Medulla oblongata (tissue), 1 donor: Measurements from ENCODE around the gene CPEB3.
"Not testable (repeated sequence)": the region's sequence is repeated elsewhere in the genome, so short reads cannot be mapped to it uniquely, and the experiment has no call there.

Source experiments
- DNase-seq: peaks from one replicate; pipeline ENCODE4 v3.0.0-alpha.2; 2015; ENCODE audit errors: extremely low spot score

CPEB3 gene

DNA sequence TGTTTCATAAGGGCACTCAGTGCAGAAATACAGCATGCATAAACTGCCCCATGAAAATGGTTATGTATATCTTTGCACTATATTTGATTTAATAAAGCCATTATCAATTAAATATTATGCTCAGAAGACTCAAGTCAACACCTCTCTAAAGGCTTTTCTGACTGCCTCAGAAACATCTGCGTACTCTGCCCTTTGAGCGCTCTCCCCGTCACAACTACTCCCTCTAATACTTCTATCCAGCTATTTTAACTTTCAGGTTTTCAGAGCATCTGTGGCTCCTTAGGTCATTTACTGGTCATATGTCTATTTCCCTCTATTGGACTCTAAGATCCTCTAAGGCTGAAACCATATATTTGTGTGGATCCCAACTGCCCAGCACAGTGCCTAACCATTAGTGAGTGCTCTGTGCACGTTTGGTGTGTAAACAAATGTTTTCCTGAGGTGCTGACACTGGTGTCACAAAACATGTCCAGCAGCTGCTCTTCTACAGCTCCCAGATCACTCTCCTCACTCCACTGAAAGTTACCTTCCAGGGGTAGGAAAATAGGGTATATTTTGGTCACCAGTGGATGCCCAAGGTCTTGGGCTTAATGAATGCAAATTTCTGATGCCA is 188.2 kb downstream of the CPEB3 start:
- DNase-seq = no peak

DNA sequence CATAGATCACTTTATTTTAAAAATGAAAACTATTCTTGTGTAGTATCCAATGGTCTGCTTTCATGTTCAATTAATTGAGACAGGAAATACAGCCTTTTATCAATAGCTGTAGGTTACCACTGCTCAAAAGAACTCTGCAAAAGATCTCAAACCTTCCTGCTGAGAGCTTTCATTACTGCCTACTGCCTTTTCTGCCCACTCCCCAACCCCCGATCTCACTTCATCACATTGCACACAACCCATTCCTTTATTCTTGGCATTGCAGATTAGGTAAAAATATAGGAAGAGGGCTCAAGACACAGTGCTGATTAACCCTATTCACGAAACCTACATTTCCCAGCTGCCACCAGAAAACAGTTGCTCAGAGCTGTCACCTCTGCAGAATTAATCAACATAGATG is 195.9 kb downstream of the CPEB3 start:
- no peak for DNase-seq

DNA sequence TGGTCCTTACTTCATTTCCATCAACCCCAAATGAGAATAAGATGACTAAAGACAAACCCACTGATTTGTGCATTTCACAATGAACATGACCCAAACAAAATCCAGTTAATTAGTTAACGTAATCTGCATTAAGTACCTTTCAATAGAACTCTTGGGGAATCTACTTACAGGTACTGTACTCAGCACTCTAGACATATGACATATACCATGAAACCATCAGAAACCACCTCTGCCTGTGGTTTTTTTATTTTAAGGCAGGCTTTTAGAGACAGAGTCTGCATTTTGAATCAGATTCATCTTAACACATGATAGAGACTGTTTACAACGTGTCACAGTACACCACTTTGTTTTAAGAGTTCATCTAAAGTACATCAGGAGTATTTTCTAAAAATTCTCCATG is 198.9 kb downstream of the CPEB3 start:
- no peak for DNase-seq

DNA sequence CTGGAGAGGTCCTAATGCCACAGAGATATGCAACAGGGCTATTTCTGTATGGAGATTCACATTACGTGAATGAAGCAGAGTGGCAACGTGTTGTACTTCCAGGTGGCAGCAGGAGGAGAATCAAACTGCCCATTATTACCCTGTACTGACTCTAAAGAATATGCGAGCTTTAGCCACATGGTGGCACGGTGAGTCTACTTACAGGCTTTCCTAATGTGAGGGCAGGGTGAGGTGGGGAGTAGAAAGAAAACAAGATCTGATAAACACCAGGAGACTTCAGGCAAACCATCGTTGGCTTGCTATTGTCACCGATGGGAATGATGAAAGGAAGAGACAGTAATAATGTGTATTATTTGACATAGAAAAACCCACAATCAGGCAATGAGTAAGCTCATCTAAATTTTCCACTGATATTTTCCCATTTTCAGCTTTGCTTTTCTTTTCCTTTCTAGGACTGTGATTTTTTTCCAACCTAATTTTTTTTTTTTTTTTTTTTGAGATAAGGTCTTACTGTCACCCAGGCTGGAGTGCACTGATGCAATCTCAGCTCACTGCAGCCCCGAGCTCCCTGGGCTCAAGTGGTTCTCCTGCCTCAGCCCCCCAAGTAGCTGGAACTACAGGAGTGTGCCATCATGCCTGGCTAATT is 203.0 kb downstream of the CPEB3 start:
- peak; percentile 91 for DNase-seq

DNA sequence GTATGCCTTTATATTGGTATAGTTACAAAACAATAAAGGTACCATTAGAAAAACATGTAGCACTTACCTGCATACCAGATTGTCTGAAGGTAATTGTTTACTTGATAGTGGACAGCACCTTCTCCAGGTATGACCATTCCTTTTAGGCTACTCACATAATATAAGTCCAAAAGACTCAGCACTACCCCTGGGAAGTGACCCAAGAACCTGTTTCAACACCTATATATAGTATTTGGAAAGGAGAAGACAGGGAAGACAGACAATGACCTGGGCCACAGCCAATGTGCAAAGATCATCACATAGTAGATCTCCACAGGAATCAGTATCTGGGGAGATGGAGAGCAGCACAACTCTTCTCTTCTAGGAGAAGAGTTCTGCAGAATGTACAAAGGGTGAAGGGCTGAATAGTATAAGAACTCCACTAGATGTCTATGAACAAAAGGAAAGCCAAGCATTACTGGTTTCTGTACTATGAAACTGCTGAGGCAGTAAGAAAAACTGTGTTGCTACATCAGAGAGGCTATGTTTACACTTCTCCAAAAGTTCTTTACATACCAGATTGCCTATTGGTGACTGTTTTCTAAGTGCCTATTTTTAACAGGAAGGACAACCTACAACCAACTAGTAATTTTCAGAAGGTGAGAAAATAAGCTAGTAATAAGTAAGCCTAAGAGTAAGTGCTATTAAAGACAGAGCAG is 208.1 kb downstream of the CPEB3 start:
- peak; percentile 38 for DNase-seq

DNA sequence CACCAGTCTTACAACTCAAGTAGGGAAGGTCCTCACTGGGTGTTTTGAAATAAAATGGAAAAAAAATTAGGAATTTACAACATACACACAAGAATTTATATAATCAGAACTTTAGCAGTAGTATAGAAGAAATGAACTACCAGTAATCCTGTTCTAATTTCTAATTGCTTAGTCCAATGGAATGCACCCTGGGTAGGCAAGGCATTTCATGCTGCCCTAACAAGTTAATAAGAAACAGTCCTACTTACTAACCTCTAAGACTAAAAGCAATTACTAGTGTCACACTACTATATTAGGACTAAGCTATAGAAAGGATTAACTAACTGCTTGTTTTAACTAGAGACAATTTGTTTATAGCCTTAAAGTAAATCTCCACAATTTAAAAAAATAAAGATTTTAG is 209.2 kb downstream of the CPEB3 start:
- DNase-seq = no peak

DNA sequence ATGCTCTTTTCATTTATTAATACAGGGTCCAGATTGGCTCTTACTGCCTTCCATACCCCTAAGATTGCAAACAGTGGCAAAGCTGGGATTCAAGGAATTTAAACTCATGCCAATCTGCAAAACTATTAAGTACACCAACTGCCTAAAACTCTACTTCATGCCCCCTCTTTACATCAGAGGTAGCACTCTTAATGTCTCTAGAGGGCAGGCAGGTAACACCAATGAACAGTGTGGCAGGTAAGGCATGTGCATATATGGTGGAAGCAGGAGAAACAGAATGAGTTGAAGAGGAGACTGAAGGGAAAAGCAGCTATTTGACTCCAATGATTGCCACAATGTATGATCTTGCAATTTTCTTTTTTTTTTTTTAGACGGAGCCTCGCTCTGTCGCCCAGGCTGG is 210.6 kb downstream of the CPEB3 start:
- DNase-seq = no peak

DNA sequence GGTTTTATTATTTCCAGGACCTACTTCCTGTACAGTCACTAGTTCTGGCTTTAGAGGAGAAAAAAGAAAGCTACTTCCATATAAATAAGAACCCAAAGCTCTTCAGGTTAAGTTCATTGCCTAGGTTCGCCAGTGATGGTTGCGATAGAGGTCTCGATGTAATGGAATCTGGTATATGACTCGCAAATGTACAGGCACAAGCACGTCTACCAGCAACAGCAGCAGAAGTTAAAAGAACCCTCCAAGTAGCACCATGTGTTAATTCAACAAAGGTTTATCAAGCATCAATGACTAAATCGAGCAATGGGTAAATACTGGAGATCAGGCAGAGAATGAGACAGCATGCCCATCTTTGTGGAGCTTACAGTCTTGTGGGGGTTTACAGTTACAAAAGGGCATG is 211.9 kb downstream of the CPEB3 start:
- DNase-seq = no peak

DNA sequence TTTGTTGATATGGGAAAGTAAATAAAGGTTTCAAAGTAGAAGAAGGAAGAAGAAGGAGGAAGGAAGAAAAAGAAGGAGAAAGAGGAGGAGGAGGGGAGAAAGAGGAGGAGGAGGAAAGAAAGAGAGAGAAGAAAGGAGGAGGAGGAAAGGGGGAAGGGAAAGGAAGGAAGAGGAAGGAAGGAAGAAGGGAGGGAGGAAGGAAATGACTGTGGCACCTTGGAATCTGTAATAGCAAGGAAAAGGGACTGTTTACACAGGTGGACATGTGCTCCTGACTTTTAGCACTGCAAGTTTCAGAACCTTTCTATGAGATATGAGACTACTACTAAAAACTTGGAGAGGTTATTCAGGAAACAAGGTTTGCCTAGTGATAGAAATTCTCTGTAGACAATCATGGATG is 214.2 kb downstream of the CPEB3 start:
- DNase-seq = no peak

DNA sequence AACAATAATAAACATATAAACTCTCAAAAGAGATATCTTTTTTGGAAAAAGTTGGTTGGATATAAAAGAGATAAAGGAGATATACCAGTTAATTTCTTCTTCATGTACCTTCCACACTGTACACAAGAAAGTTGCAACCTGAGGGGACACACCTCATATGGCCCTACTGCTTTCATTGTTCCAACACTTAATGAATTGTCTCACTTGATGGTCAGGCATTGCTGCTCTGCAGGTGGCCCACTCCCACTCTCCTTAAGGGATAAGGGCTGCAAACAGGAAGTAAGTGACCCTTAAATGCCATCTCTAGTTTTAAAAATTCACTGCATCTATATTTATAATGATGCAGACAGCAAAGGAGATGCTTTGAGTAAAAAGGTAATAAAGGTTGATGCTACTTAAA is 215.0 kb downstream of the CPEB3 start:
- no peak for DNase-seq

DNA sequence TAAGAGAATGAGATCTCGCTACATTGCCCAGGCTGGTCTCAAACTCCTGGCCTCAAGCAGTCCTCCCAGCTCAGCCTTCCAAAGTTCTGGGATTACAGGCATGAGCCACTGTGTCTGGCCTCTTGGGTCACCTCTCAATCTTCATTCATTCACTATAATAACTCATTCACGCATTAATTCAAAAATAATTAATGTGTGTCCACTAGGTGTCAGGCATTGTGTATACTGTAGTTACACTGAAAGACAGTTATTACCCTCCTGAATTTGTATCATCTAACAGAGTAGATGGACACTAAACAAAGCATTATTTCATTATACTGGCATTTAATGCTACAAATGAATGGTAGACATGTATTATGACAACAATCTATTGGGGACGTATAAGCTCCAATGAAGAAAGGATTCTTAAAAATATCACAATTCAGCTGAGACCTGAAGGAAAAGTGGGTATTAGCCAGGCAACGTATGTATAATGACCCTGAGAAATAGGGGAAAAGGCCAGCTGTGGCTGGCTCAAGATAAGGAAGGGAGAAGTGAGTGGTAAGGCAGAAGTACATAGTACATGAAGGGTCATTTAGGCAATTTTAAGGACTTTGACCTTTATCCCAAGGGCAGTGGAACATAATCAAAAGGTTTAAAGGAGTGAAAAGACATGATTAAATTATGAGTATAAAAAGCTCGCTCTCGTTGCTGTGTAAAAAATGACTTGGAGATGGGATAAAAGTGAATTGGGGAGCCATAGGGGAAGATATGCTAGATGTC is 216.6 kb downstream of the CPEB3 start:
- DNase-seq = no peak

DNA sequence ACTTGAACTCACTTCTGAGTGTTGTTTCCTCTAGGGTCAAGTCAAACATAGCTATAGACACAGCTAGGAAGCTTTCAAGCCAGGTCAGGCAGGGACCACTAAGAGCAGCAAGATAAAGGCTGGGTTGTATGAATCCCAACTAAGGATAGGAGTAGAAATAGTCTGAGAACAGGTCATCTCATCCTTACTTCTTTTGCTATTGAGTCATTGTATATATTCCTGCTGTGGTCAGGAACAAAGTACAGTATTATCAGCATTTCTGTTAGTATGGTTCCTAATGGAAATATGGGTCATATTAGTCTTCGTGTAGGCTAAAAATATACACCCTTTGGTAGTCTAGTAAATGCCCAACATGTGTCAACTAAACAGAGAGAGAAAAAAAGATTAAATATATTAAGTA is 222.0 kb downstream of the CPEB3 start:
- no peak for DNase-seq

DNA sequence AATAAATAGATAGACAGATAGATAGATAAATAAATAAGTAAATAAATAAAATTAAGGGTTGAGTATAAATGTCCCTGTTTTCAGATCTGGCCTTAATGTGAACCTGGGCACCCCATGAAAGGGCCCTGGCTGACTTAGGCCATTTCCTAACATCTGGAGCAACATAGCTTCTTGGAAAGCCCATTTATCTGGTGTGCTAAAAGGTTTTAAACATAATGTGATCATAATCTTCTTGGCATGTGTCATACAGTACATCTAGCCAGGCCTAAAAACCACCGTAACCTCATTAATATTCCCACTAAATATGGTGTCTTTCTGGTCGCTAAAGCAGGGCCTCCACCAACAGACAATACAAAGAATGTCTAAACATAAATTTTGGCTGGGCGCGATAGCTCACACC is 224.5 kb downstream of the CPEB3 start:
- DNase-seq = no peak

DNA sequence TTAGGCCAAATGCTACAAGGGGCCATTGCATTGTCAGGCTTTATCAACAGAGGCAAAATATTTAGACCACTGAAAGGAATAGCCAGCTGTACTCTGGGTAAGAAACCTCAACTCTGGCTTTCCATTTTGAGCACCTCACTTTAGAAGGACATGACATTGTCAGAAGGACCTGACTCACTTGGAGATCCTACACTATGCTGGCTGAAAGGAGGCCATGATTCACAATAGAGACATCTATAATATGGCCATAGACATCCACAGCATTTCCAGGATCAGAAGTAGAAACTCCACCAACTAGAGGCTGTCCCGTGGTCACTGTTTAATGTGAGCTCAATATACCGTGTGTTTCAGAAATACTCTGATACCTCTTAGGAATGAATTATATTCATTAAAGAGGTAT is 226.4 kb downstream of the CPEB3 start:
- DNase-seq = no peak

DNA sequence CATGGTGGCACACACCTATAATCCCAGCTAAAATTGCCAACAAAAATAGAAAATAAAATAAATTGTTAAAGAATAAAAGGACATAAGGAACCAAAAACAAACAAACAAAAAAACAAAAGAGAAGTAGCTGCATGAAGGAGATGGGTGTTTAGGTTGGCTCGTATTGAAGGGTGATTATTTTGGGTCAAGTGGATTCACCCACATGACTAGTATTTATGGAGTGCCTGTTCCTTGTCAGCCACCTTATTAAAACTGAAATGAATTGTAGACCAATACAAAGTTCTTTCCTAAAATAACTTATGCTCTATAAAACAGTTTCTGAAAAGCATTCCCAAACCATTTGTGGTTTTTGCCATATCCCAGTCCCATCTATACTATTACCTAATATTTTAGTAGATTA is 228.6 kb downstream of the CPEB3 start:
- no peak for DNase-seq

DNA sequence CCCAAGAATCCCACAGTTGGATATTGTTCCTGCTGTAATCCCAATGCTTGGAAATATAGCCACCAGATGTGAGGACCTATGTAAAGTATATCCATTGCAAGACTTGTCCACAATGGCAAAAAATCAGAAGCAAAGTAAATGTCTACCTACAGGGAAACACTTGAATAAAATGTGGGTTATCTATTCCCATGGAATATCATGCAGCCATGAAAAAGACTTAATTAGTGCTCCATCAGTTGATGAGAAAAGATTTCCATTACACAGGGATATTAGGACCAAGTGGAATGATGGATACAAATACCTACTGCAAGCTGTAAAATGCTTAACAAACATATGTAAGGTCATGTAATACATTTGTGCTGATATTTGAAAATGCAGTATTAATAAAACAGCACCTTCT is 236.1 kb downstream of the CPEB3 start:
- DNase-seq = no peak

DNA sequence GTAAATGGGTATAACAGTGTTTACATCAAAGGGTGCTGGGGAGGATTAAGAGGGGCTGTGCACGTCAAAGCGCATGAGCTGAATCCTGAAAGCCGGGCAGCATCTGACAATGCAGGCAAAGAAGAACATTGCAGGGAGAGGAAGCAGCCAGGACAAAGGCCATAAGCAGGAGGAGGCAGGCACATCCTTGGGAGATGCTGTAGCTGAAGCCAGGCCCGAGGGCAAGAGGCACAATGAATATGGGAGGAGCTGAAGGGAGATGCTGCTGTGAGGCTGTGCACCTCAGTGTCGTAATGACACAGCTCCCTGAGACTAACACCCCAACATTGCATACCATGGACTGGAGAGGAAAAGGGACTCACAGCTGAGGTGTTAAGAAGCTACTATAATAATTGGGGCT is 238.1 kb downstream of the CPEB3 start:
- no peak for DNase-seq

DNA sequence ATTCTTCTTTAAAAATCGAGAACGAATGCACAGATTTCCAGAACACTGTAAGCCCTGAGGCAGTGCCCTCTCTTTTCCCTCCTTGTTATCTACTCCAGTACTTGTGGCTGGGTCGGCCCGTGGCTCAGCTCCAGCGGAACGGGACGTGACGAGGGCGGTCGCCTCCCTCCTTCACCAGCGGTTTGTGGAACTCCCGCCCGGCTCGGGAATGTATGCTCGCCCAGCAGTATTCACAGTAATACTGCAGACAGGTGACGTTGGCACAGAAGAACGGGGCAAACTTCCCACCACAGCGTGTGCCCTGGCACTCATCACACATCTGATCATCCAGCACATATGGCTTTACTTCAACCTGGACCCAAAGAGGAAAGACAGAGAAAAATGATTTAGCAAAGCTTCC is 238.8 kb downstream of the CPEB3 start:
- no peak for DNase-seq

DNA sequence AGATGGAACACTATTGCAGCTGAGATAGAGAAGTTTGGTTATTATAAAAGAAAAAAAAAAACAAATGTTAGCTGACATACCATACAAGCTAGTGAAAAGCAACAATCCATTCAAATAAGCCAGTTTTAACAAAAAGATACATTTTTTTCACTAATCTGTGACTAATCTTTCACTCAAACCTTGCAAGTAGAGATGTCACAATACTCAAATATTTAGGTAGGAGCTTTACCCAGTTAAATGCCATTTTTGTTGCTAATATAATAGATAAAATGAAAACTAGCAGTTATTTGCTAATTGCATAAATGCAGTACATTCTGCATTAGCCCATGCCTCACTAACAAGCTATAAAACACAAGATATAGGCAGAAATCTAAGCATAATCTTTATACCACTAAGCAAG is 243.7 kb downstream of the CPEB3 start:
- no peak for DNase-seq

DNA sequence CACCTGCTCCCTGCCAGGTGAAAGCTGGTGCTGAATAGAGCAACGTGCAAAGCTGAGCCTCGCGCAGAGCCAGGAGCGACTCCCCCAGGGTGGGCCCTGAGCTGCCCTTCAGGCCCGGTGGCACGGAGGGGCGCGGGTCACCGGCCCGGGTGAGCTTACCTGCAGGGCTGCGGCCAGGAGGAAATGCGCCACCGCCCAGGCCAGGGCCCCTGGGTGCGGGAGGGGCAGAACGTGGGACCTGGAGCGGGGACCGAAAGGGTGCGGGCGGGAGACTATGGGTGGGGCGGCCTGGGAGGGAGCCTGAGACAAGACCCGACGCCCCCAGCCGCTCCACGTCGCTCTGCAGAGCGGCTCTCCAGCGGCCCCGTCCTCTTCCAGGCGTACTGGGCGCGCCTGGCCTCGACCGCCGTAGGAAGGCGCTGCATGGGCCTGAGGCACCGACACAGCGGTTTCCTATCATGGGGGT is 245.2 kb downstream of the CPEB3 start:
- no peak for DNase-seq

DNA sequence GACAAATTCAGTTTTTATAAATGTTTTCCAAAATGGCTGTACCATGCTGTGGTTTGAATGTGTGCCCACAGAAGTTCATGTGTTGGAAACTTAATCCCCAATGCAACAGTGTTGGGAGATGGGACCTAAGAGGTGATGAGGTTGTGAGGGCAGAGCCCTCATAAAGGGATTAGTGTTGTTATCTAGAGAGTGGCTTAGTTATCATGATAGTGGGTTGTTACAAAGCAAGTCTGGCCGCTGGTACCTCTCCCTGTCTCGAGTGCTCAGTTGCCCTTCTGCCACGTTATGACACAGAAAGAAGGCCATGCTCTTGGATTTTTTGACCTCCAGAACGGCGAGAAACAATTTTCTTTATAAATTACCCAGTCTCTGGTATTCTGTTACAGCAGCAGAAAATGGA is 248.3 kb downstream of the CPEB3 start:
- no peak for DNase-seq

DNA sequence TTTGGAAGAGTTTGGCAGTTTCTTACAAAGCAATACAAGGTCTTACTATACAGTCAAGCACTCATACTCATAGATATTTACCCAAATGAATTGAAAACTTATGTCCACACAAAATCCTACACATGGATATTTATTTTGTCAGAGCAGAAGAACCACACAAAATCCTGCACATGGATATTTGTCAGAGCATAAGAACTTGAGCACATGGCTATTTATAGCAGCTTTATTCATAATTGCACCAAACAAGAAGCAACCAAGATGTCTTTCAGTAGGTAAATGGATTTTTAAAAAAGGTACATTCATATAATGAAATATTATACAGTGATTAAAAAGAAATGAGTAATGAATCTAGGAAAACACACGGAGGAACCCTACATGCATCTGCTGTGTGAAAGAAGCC is 251.9 kb downstream of the CPEB3 start:
- no peak for DNase-seq

DNA sequence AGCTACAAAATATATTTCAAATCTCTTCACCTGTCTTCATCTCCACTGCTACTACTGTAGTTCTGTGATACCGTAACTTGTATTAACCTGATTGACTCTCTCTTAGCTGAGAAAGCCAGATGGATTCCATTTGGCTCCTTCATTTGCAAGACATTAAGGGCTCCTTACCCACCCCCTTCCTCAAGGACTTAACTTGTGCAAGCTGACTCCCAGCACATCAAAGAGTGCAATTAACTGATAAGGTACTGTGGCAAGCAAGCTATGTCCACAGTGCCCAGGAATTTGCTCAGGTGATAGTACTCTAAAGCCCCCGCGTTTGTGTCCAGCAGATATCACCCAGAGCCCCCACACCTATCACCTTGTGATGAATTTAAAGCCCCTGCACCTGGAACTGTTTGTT is 257.8 kb downstream of the CPEB3 start:
- DNase-seq = not testable (repeated sequence)
